ENCODE results near the gene C9orf50. TPM values are rescaled to one million over a fixed set of nuclear protein-coding genes. Genes with fewer than 3 reads are reported as not detected.
A peak's percentile ranks its signal among the peaks of the same experiment; 100 is the strongest.

The C9orf50 gene
- total and polyA plus RNA-seq, 7 donors: 0.03 to 1.2 (median 0.82) TPM; not detected in 4

GRCh38 chr9:129606161-129607026 is 14.5 kb downstream of the C9orf50 start:
- no peak for DNase-seq
- no peaks in the 10 kb centered on the region for H3K9me3 ChIP-seq
- 76 to 78% methylated on average over 15 of the region's 15 CpGs for WGBS, 2 donors
- intact Hi-C loops (cut with DNase I): loop anchor here (5.0 kb wide), 1 partner anchor 34 kb away; no protein-coding TSS in a partner anchor
- H3K4me3 ChIP-seq: no peak overlapping the region
- H3K27me3 ChIP-seq: no peaks in the 10 kb centered on the region
- no peak for TF ChIP-seq POLR2A (IDR thresholded peaks at IDR 0.05)
- no peak for TF ChIP-seq EP300 (IDR thresholded peaks at IDR 0.05)
- TF ChIP-seq POLR2AphosphoS5 (IDR thresholded peaks at IDR 0.05): no peak
- TF ChIP-seq CTCF (IDR thresholded peaks at IDR 0.05): no peak
- peak overlapping the region; percentile 88 to 92 (median 90) for H3K27ac ChIP-seq
- peaks cover 0 to 48% (median 34%) of the 10 kb centered on the region in 4 donors for H3K4me1 ChIP-seq
- H3K36me3 ChIP-seq: no peaks in the 10 kb centered on the region

- Histone ChIP-seq H3K36me3 (no peaks in the 10 kb centered on the region), H3K27ac (no peak overlapping the region), H3K4me1 (peaks cover 0 to 33% (median 20%) of the 10 kb centered on the region in 4 donors), H3K27me3 (no peaks in the 10 kb centered on the region), H3K4me3 (no peak overlapping the region), H3K9me3 (no peaks in the 10 kb centered on the region)
- DNase-seq: no peak
- TF ChIP-seq CTCF (IDR thresholded peaks at IDR 0.05) (no peak), POLR2AphosphoS5 (IDR thresholded peaks at IDR 0.05) (no peak), POLR2A (IDR thresholded peaks at IDR 0.05) (no peak), EP300 (IDR thresholded peaks at IDR 0.05) (no peak)
- intact Hi-C loops (cut with DNase I): loop anchor here (5.0 kb wide), 1 partner anchor 32 kb away; no protein-coding TSS in a partner anchor
- 37 to 54% methylated on average over 8 of the region's 8 CpGs for WGBS, 2 donors
Observed at GRCh38 chr9:129604766-129605163, 16.1 kb downstream of the C9orf50 start.

GRCh38 chr9:129604056-129604765 is 16.7 kb downstream of the C9orf50 start:
- no peak for TF ChIP-seq POLR2AphosphoS5 (IDR thresholded peaks at IDR 0.05)
- TF ChIP-seq EP300 (IDR thresholded peaks at IDR 0.05): no peak
- TF ChIP-seq CTCF (IDR thresholded peaks at IDR 0.05): no peak
- TF ChIP-seq POLR2A (IDR thresholded peaks at IDR 0.05): no peak
- Histone ChIP-seq H3K4me3 (no peak overlapping the region), H3K9me3 (no peaks in the 10 kb centered on the region), H3K27ac (no peak overlapping the region), H3K27me3 (no peaks in the 10 kb centered on the region), H3K4me1 (peaks cover 0 to 27% (median 15%) of the 10 kb centered on the region in 4 donors), H3K36me3 (no peaks in the 10 kb centered on the region)
- intact Hi-C loops (cut with DNase I): no loop called here
- WGBS, 2 donors: 38 to 74% methylated on average over 12 of the region's 12 CpGs
- DNase-seq: no peak

- no peak overlapping the region for H3K27ac ChIP-seq
- intact Hi-C loops (cut with DNase I): no loop called here
- DNase-seq: no peak
- H3K9me3 ChIP-seq: no peaks in the 10 kb centered on the region
- 62 to 64% methylated on average over 10 of the region's 10 CpGs for WGBS, 2 donors
- no peaks in the 10 kb centered on the region for H3K27me3 ChIP-seq
- peaks cover 0 to 20% (median 10%) of the 10 kb centered on the region in 4 donors for H3K4me1 ChIP-seq
- H3K36me3 ChIP-seq: no peaks in the 10 kb centered on the region
- no peak for TF ChIP-seq CTCF (IDR thresholded peaks at IDR 0.05)
- TF ChIP-seq POLR2A (IDR thresholded peaks at IDR 0.05): no peak
- TF ChIP-seq EP300 (IDR thresholded peaks at IDR 0.05): no peak
- no peak for TF ChIP-seq POLR2AphosphoS5 (IDR thresholded peaks at IDR 0.05)
- no peak overlapping the region for H3K4me3 ChIP-seq
Observed at GRCh38 chr9:129602598-129603415, 18.1 kb downstream of the C9orf50 start.

Measured in sigmoid colon (tissue), 7 donors.